GM23338 (cell line): ENCODE data around the gene SLC41A2. TPM values are rescaled to one million over a fixed set of nuclear protein-coding genes. Genes with fewer than 3 reads are reported as not detected.

Experiments used
- ATAC-seq: fragments of 200-7000 bp; cut with Tn5 transposase; 3 replicates; pipeline ENCODE4 v1.9.1; 2020
- DNase-seq: peaks from one replicate; pipeline ENCODE4 v3.0.0-alpha.2; 2015; ENCODE audit warnings: low spot score
- H2AFZ ChIP-seq: fragments of 200-600 bp; sonication (generic); 2 replicates; pipeline ENCODE4 v1.8.0; 2016; ENCODE audit warnings: antibody characterized with exemption, mild to moderate bottlenecking, moderate library complexity
- H3F3A ChIP-seq: fragments of 200-600 bp; sonication (generic); replicated peaks from 2 replicates; pipeline ENCODE4 v1.8.0; 2017; ENCODE audit warnings: antibody characterized with exemption, mixed run types, low read depth
- H3K27ac ChIP-seq: fragments of 200-600 bp; sonication (generic); 2 replicates; pipeline ENCODE4 v1.6.1; 2016; ENCODE audit warnings: low read depth
- H3K27me3 ChIP-seq: fragments of 200-600 bp; sonication (generic); 2 replicates; pipeline ENCODE4 v1.8.0; 2016; ENCODE audit warnings: mild to moderate bottlenecking, mixed run types, moderate library complexity; ENCODE audit not compliant: insufficient read depth
- H3K36me3 ChIP-seq: fragments of 200-600 bp; sonication (generic); 2 replicates; pipeline ENCODE4 v1.8.0; 2016; ENCODE audit warnings: mild to moderate bottlenecking; ENCODE audit not compliant: insufficient read depth
- H3K4me1 ChIP-seq: fragments of 200-600 bp; sonication (generic); 2 replicates; pipeline ENCODE4 v1.8.0; 2016; ENCODE audit warnings: mild to moderate bottlenecking, moderate library complexity; ENCODE audit not compliant: insufficient read depth
- H3K4me2 ChIP-seq: fragments of 200-600 bp; sonication (generic); 2 replicates; pipeline ENCODE4 v1.7.1; 2017; ENCODE audit warnings: mixed run types
- H3K4me3 ChIP-seq: fragments of 200-600 bp; sonication (generic); 2 replicates; pipeline ENCODE4 v1.6.1; 2016; ENCODE audit warnings: mixed run types
- H3K79me2 ChIP-seq: fragments of 200-600 bp; sonication (generic); replicated peaks from 2 replicates; pipeline ENCODE4 v1.8.0; 2017; ENCODE audit warnings: mild to moderate bottlenecking; ENCODE audit not compliant: insufficient read depth
- H3K9me2 ChIP-seq: fragments of 200-600 bp; sonication (generic); 2 replicates; pipeline ENCODE4 v1.8.0; 2017; ENCODE audit not compliant: insufficient read depth
- H4K20me1 ChIP-seq: fragments of 200-600 bp; sonication (generic); replicated peaks from 2 replicates; pipeline ENCODE4 v1.8.0; 2017; ENCODE audit warnings: mild to moderate bottlenecking; ENCODE audit not compliant: insufficient read depth
- H3K27ac Mint-ChIP-seq: 2 replicates; pipeline ENCODE4 v1.8.0; 2020; ENCODE audit warnings: inconsistent platforms, mild to moderate bottlenecking, moderate library complexity, mixed read lengths
- H3K27me3 Mint-ChIP-seq: 3 replicates; pipeline ENCODE4 v1.8.0; 2022; ENCODE audit warnings: low read depth, mild to moderate bottlenecking, moderate library complexity, mixed read lengths, inconsistent platforms; ENCODE audit not compliant: insufficient read depth, poor library complexity
- H3K36me3 Mint-ChIP-seq: 3 replicates; pipeline ENCODE4 v1.8.0; 2021; ENCODE audit warnings: low read depth, mild to moderate bottlenecking, inconsistent platforms, moderate library complexity, mixed read lengths
- H3K4me1 Mint-ChIP-seq: 3 replicates; pipeline ENCODE4 v1.8.0; 2020; ENCODE audit warnings: mild to moderate bottlenecking, inconsistent platforms, mixed read lengths
- H3K4me3 Mint-ChIP-seq: 3 replicates; pipeline ENCODE4 v1.8.0; 2021; ENCODE audit warnings: moderate library complexity, mild to moderate bottlenecking, inconsistent platforms, mixed read lengths
- H3K9me3 Mint-ChIP-seq: 3 replicates; pipeline ENCODE4 v1.8.0; 2020; ENCODE audit warnings: moderate library complexity, mild to moderate bottlenecking, inconsistent platforms, mixed read lengths
- CREB1 ChIP-seq: fragments of 250-450 bp; sonication (Bioruptor Pico); IDR thresholded peaks from 2 replicates; pipeline ENCODE4 v1.5.0; 2020; ENCODE audit warnings: low read depth, mild to moderate bottlenecking, moderate library complexity
- CTCF ChIP-seq, 2 experiments: fragments of 200-600 bp in 1 of 2; sonication (generic) in 1 of 2; conservative IDR thresholded peaks; 2 replicates each; pipeline versions ENCODE4 v1.5.1 to v1.6.1; 2016 to 2017; ENCODE audit warnings: antibody characterized with exemption in 2 of 2, low read depth in 2 of 2, mild to moderate bottlenecking in 2 of 2, moderate library complexity in 1 of 2
- EZH2 ChIP-seq: fragments of 200-600 bp; sonication (generic); IDR thresholded peaks from one replicate; pipeline ENCODE4 v1.8.0; 2017; ENCODE audit warnings: antibody characterized with exemption, mild to moderate bottlenecking, low read depth; ENCODE audit not compliant: unreplicated experiment
- EZH2phosphoT487 ChIP-seq: fragments of 200-600 bp; sonication (generic); IDR thresholded peaks from one replicate; pipeline ENCODE4 v1.8.1; 2018; ENCODE audit warnings: antibody characterized with exemption; ENCODE audit not compliant: unreplicated experiment
- JUNB ChIP-seq: IDR thresholded peaks from one replicate; pipeline ENCODE4 v1.6.1; 2016; ENCODE audit warnings: antibody characterized with exemption; ENCODE audit not compliant: unreplicated experiment
- NANOG ChIP-seq: IDR thresholded peaks from 2 replicates; pipeline ENCODE4 v1.6.1; 2016; ENCODE audit warnings: antibody characterized with exemption, borderline replicate concordance
- POLR2AphosphoS5 ChIP-seq: IDR thresholded peaks from 2 replicates; pipeline ENCODE4 v1.6.1; 2016; ENCODE audit warnings: antibody characterized with exemption, low read depth
- STAT1 ChIP-seq: IDR thresholded peaks from one replicate; pipeline ENCODE4 v1.6.1; 2016; ENCODE audit warnings: antibody characterized with exemption; ENCODE audit not compliant: unreplicated experiment
- ZNF114 ChIP-seq: fragments of 250-450 bp; sonication (Bioruptor Pico); IDR thresholded peaks from 2 replicates; pipeline ENCODE4 v1.5.0; 2020; ENCODE audit warnings: mild to moderate bottlenecking, moderate library complexity
- ZNF331 ChIP-seq: fragments of 250-450 bp; sonication (Bioruptor Pico); IDR thresholded peaks from 2 replicates; pipeline ENCODE4 v1.5.0; 2020; ENCODE audit warnings: low read depth, mild to moderate bottlenecking, moderate library complexity
- ZNF462 ChIP-seq: fragments of 250-450 bp; sonication (Bioruptor Pico); IDR thresholded peaks from 2 replicates; pipeline ENCODE4 v1.5.0; 2020; ENCODE audit warnings: mild to moderate bottlenecking, moderate library complexity
- polyA plus RNA-seq: library from polyadenylated mRNA; unstranded; fragments of >200 nt; fragmentation: Nextera tagmentation; extraction: Ambion mirVana; gene quantifications from 2 replicates; pipeline ENCODE4 v1.2.1, GENCODE V29; 2016
- total RNA-seq: library from RNA; depleted of rRNA; stranded (reverse); fragments of >200 nt; shearing (Covaris generic); gene quantifications from 2 replicates; pipeline ENCODE4 v1.2.3, GENCODE V29; 2014
- TF ChIP-seq, protein P1 (sequence below): IDR thresholded peaks from one replicate; pipeline ENCODE4 v1.6.1; 2018; ENCODE audit warnings: antibody characterized with exemption; ENCODE audit not compliant: unreplicated experiment
- TF ChIP-seq, protein P2 (sequence below): IDR thresholded peaks from 2 replicates; pipeline ENCODE4 v1.6.1; 2016; ENCODE audit warnings: antibody characterized with exemption

The SLC41A2 gene
- total and polyA plus RNA-seq, 2 experiments from 2014 or later, result 1.5 to 6.8 TPM

DNA sequence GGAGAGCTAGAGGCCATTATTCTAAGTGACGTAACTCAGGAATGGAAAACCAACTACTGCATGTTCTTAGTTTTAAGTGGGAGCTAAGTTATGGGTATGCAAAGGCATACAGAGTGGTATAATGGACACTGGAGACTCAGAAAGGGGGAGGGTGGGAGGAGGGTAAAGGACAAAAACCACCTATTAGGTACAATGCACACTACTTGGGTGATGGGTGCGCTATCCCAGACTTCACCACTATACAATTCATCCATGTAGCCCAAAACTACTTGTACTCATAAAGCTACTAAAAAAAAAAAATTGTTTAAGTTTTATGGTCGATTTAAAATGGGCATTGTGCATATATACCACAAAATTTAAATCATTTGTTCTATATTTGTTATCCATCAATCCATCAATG lies 24.3 kb downstream of the SLC41A2 start (continued):
- TF ChIP-seq ZNF331 (CRISPR knock-in tag) (no peak), EZH2phosphoT487 (no peak), STAT1 (no peak)

GRCh38 chr12:104933128-104933527 lies 25.0 kb downstream of the SLC41A2 start:
- Histone ChIP-seq H3K27ac (no peak overlapping the region), H3K36me3 (no peaks in the 10 kb centered on the region), H3K79me2 (no peaks in the 10 kb centered on the region), H3K4me1 (no peaks in the 10 kb centered on the region), H3K4me3 (no peak overlapping the region), H3K9me2 (0 out of 2 replicates have a peak, but pooled peaks cover 7% of the 10 kb centered on the region), H3F3A (no peaks in the 10 kb centered on the region), H4K20me1 (no peaks in the 10 kb centered on the region; the same call in 1 of the 2 replicates), H3K27me3 (no peaks in the 10 kb centered on the region), H2AFZ (no peak overlapping the region), H3K4me2 (no peak overlapping the region)
- no peak for TF ChIP-seq NANOG
- TF ChIP-seq POLR2AphosphoS5, result no peak
- no peak for TF ChIP-seq CREB1
- no peak for TF ChIP-seq CTCF (conservative IDR thresholded peaks at IDR 0.05; ENCODE audit: low read depth in 2 of 2)
- TF ChIP-seq ZNF114 (CRISPR knock-in tag), result no peak
- TF ChIP-seq EZH2, result no peak
- no peak for TF ChIP-seq EZH2phosphoT487
- TF ChIP-seq, protein P1, sequence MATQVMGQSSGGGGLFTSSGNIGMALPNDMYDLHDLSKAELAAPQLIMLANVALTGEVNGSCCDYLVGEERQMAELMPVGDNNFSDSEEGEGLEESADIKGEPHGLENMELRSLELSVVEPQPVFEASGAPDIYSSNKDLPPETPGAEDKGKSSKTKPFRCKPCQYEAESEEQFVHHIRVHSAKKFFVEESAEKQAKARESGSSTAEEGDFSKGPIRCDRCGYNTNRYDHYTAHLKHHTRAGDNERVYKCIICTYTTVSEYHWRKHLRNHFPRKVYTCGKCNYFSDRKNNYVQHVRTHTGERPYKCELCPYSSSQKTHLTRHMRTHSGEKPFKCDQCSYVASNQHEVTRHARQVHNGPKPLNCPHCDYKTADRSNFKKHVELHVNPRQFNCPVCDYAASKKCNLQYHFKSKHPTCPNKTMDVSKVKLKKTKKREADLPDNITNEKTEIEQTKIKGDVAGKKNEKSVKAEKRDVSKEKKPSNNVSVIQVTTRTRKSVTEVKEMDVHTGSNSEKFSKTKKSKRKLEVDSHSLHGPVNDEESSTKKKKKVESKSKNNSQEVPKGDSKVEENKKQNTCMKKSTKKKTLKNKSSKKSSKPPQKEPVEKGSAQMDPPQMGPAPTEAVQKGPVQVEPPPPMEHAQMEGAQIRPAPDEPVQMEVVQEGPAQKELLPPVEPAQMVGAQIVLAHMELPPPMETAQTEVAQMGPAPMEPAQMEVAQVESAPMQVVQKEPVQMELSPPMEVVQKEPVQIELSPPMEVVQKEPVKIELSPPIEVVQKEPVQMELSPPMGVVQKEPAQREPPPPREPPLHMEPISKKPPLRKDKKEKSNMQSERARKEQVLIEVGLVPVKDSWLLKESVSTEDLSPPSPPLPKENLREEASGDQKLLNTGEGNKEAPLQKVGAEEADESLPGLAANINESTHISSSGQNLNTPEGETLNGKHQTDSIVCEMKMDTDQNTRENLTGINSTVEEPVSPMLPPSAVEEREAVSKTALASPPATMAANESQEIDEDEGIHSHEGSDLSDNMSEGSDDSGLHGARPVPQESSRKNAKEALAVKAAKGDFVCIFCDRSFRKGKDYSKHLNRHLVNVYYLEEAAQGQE, result no peak
- TF ChIP-seq, protein P2, sequence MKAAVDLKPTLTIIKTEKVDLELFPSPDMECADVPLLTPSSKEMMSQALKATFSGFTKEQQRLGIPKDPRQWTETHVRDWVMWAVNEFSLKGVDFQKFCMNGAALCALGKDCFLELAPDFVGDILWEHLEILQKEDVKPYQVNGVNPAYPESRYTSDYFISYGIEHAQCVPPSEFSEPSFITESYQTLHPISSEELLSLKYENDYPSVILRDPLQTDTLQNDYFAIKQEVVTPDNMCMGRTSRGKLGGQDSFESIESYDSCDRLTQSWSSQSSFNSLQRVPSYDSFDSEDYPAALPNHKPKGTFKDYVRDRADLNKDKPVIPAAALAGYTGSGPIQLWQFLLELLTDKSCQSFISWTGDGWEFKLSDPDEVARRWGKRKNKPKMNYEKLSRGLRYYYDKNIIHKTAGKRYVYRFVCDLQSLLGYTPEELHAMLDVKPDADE, result no peak
- no peak for TF ChIP-seq ZNF462 (CRISPR knock-in tag)
- TF ChIP-seq STAT1, result no peak
- no peak for TF ChIP-seq JUNB
- no peak for TF ChIP-seq ZNF331 (CRISPR knock-in tag)
- Mint-ChIP-seq H3K4me1 (no peaks in the 10 kb centered on the region), H3K36me3 (no peaks in the 10 kb centered on the region), H3K4me3 (no peak overlapping the region), H3K27ac (no peak overlapping the region), H3K9me3 (no peaks in the 10 kb centered on the region), H3K27me3 (no peaks in the 10 kb centered on the region)
- DNase-seq (no peak), ATAC-seq (no peak)
